H1 (cell line): ENCODE data around the gene SLC25A48. TPM values are rescaled to one million over a fixed set of nuclear protein-coding genes. Genes with fewer than 3 reads are reported as not detected.

Source experiments
- CTCF ChIA-PET: fragments of 300-600 bp; sonication (Branson Sonifier 250); formaldehyde crosslinking; loops from one replicate; lab custom pipeline; 2021; ENCODE audit not compliant: partially characterized antibody; lab: Charles Lee
- POLR2A ChIA-PET: fragments of 300-600 bp; sonication (Branson Sonifier 250); formaldehyde crosslinking; loops from one replicate; lab custom pipeline; 2021; ENCODE audit warnings: inconsistent platforms; ENCODE audit not compliant: partially characterized antibody; lab: Charles Lee
- DNase-seq, 2 experiments: peaks; one replicate each; pipeline versions ENCODE4 v3.0.0 to v3.0.0-alpha.2; 2010 to 2022; ENCODE audit warnings: low spot score in 2 of 2, low read depth in 1 of 2, mixed read lengths in 1 of 2
- FAIRE-seq: peaks from 2 replicates; lab custom pipeline; 2011; peaks lifted over from hg19 to GRCh38; lab: Jason Lieb, UNC
- H2AFZ ChIP-seq: 2 replicates; pipeline ENCODE4 v1.8.1; 2012; ENCODE audit warnings: low read length, inconsistent platforms
- H2AK5ac ChIP-seq: 2 replicates; pipeline ENCODE4 v1.6.1; 2013; ENCODE audit warnings: low read depth, low read length
- H2BK120ac ChIP-seq: replicated peaks from 2 replicates; pipeline ENCODE3; 2013; ENCODE audit warnings: low read depth, low read length, inconsistent platforms
- H2BK12ac ChIP-seq: 2 replicates; pipeline ENCODE4 v1.6.1; 2013; ENCODE audit warnings: low read depth, low read length
- H2BK15ac ChIP-seq: 2 replicates; pipeline ENCODE4 v1.6.1; 2013; ENCODE audit warnings: low read length
- H2BK20ac ChIP-seq: 2 replicates; pipeline ENCODE4 v1.6.1; 2013; ENCODE audit warnings: low read length
- H2BK5ac ChIP-seq: 2 replicates; pipeline ENCODE4 v1.6.1; 2013; ENCODE audit warnings: low read depth, low read length
- H3K14ac ChIP-seq: 2 replicates; pipeline ENCODE4 v1.6.1; 2013; ENCODE audit warnings: inconsistent platforms; ENCODE audit not compliant: insufficient read length
- H3K18ac ChIP-seq: 2 replicates; pipeline ENCODE4 v1.6.1; 2013; ENCODE audit warnings: low read length; ENCODE audit errors: extremely low read depth
- H3K23ac ChIP-seq: 2 replicates; pipeline ENCODE4 v1.6.1; 2013; ENCODE audit warnings: inconsistent platforms; ENCODE audit not compliant: insufficient read length
- H3K23me2 ChIP-seq: 2 replicates; pipeline ENCODE4 v1.6.1; 2013; ENCODE audit warnings: low read depth, low read length
- H3K27ac ChIP-seq: 2 replicates; pipeline ENCODE4 v1.6.1; 2011; ENCODE audit warnings: low read depth, low read length, inconsistent platforms
- H3K27me3 ChIP-seq, 4 experiments: replicated peaks in 1 of 4; 1 replicate in 1 of 4; 2 replicates in 3 of 4; pipeline versions ENCODE4 v1.6.1 to v1.8.1; 2011 to 2013; ENCODE audit warnings: low read length in 3 of 4, mild to moderate bottlenecking in 3 of 4, inconsistent platforms in 2 of 4, mixed read lengths in 2 of 4, moderate library complexity in 1 of 4; ENCODE audit not compliant: control insufficient read depth in 3 of 4, insufficient read depth in 3 of 4; ENCODE audit errors: extremely low read depth in 1 of 4
- H3K36me3 ChIP-seq, 4 experiments: 2 replicates each; pipeline versions ENCODE4 v1.6.1 to v1.8.1; 2011 to 2013; ENCODE audit warnings: mild to moderate bottlenecking in 4 of 4, low read length in 3 of 4, moderate library complexity in 2 of 4, control low read depth in 1 of 4, inconsistent platforms in 1 of 4; ENCODE audit not compliant: insufficient read depth in 4 of 4, control insufficient read depth in 2 of 4
- H3K4ac ChIP-seq: replicated peaks from 2 replicates; pipeline ENCODE3; 2013; ENCODE audit warnings: low read length, low read depth, mixed read lengths, inconsistent platforms; ENCODE audit not compliant: insufficient read length
- H3K4me1 ChIP-seq, 4 experiments: replicated peaks in 1 of 4; 1 replicate in 1 of 4; 2 replicates in 3 of 4; pipeline versions ENCODE4 v1.6.1 to v1.8.1; 2011 to 2013; ENCODE audit warnings: low read length in 3 of 4, inconsistent platforms in 2 of 4, mixed read lengths in 1 of 4; ENCODE audit not compliant: insufficient read depth in 4 of 4, control insufficient read depth in 3 of 4
- H3K4me2 ChIP-seq, 2 experiments: 2 replicates each; pipeline versions ENCODE4 v1.6.1 to v1.8.1; 2011 to 2013; ENCODE audit warnings: low read depth in 2 of 2, low read length in 2 of 2, control low read depth in 1 of 2, inconsistent platforms in 1 of 2, mild to moderate bottlenecking in 1 of 2; ENCODE audit not compliant: insufficient read depth in 1 of 2
- H3K4me3 ChIP-seq, 4 experiments: fragments of 200-600, 300-600 bp in 1 of 4; sonication (generic), shearing (Covaris generic), sonication (Bioruptor Twin) in 1 of 4; 2 replicates each; pipeline versions ENCODE4 v1.5.1 to v1.8.1; 2011 to 2016; ENCODE audit warnings: low read length in 4 of 4, low read depth in 3 of 4, control low read depth in 2 of 4, inconsistent platforms in 2 of 4, mild to moderate bottlenecking in 2 of 4, mixed read lengths in 1 of 4, moderate library complexity in 1 of 4; ENCODE audit not compliant: insufficient read depth in 2 of 4; ENCODE audit errors: extremely low read depth in 1 of 4
- H3K56ac ChIP-seq: replicated peaks from 2 replicates; pipeline ENCODE3; 2013; ENCODE audit warnings: low read depth, mild to moderate bottlenecking, mixed read lengths, low read length, inconsistent platforms; ENCODE audit not compliant: insufficient read length
- H3K79me1 ChIP-seq: 2 replicates; pipeline ENCODE4 v1.6.1; 2013; ENCODE audit warnings: low read depth, low read length, control low read depth
- H3K79me2 ChIP-seq, 2 experiments: 2 replicates each; pipeline versions ENCODE4 v1.6.1 to v1.8.1; 2012 to 2013; ENCODE audit warnings: low read length in 2 of 2, mild to moderate bottlenecking in 2 of 2, inconsistent platforms in 1 of 2; ENCODE audit not compliant: insufficient read depth in 2 of 2, control insufficient read depth in 1 of 2
- H3K9ac ChIP-seq, 4 experiments: replicated peaks in 1 of 4; 1 replicate in 1 of 4; 2 replicates in 3 of 4; pipeline versions ENCODE4 v1.6.1 to v1.8.1; 2011 to 2013; ENCODE audit warnings: low read depth in 3 of 4, low read length in 3 of 4, control low read depth in 2 of 4, mild to moderate bottlenecking in 2 of 4, moderate library complexity in 2 of 4, inconsistent platforms in 1 of 4; ENCODE audit errors: extremely low read depth in 1 of 4
- H3K9me3 ChIP-seq, 2 experiments: 2 replicates each; pipeline versions ENCODE4 v1.6.1 to v1.8.1; 2012 to 2013; ENCODE audit warnings: mild to moderate bottlenecking in 2 of 2, moderate library complexity in 2 of 2, control low read depth in 1 of 2, inconsistent platforms in 1 of 2, low read depth in 1 of 2, low read length in 1 of 2, mixed read lengths in 1 of 2; ENCODE audit not compliant: insufficient read depth in 2 of 2
- H4K20me1 ChIP-seq, 2 experiments: replicated peaks in 1 of 2; 2 replicates each; pipeline versions ENCODE3 to v1.8.1; 2011 to 2013; ENCODE audit warnings: inconsistent platforms in 2 of 2, low read length in 2 of 2, mild to moderate bottlenecking in 1 of 2; ENCODE audit not compliant: insufficient read depth in 2 of 2, control insufficient read depth in 1 of 2
- H4K5ac ChIP-seq: 2 replicates; pipeline ENCODE4 v1.6.1; 2013; ENCODE audit warnings: low read length, low read depth, mixed read lengths, inconsistent platforms; ENCODE audit not compliant: insufficient read length
- H4K8ac ChIP-seq: 2 replicates; pipeline ENCODE4 v1.8.0; 2013; ENCODE audit warnings: mild to moderate bottlenecking, moderate library complexity, low read length, inconsistent platforms; ENCODE audit not compliant: insufficient read depth; ENCODE audit errors: extremely low read depth
- H4K91ac ChIP-seq: replicated peaks from 2 replicates; pipeline ENCODE3; 2013; ENCODE audit warnings: low read length, mixed read lengths, inconsistent platforms; ENCODE audit not compliant: insufficient read length
- EGR1 ChIP-seq: IDR thresholded peaks from 2 replicates; pipeline ENCODE4 v1.6.1; 2011; ENCODE audit warnings: low read depth, low read length, borderline replicate concordance
- WGBS, 2 experiments: shearing (Covaris generic) in 1 of 2; methylation state at CpG; one replicate each; pipeline versions ENCODE4 v1.1.6 to v1.1.7; 2013 to 2015; ENCODE audit warnings: low lambda C conversion rate in 2 of 2, mixed read lengths in 2 of 2, inconsistent platforms in 1 of 2, low coverage in 1 of 2, missing lambda C conversion rate in 1 of 2; ENCODE audit not compliant: insufficient replicate concordance in 2 of 2, insufficient coverage in 1 of 2, insufficient read length in 1 of 2; ENCODE audit errors: extremely low coverage in 1 of 2, missing lambda C conversion rate in 1 of 2; 5-methylcytosine and 5-hydroxymethylcytosine counted together
- polyA plus RNA-seq, 7 experiments: library from polyadenylated mRNA; depleted of rRNA in 3 of 7; stranded (reverse) in 5 of 7; unstranded in 2 of 7; fragments of >200 nt in 5 of 7; fragments of 200-250 nt in 2 of 7; gene quantifications; 1 replicate in 5 of 7; 2 replicates in 1 of 7; 4 replicates in 1 of 7; pipeline versions ENCODE4 v1.2.1 to v1.2.3, GENCODE V29; 2011 to 2013; ENCODE audit warnings: missing spikeins in 2 of 7, mixed read lengths in 2 of 7
- total RNA-seq: library from RNA; stranded (reverse); fragmentation: NEBNext Ultra II Directional; extraction: Animal tissue kit (Norgen Biotek cat#: 25700); gene quantifications from 2 replicates; pipeline ENCODE4 v1.2.1, GENCODE V29; 2021

The SLC25A48 gene
- total and polyA plus RNA-seq, 2 of the 8 experiments (the other 6 are each of a cell fraction or from before 2014, with no cell fraction given): 1.3 to 1.8 TPM

DNA sequence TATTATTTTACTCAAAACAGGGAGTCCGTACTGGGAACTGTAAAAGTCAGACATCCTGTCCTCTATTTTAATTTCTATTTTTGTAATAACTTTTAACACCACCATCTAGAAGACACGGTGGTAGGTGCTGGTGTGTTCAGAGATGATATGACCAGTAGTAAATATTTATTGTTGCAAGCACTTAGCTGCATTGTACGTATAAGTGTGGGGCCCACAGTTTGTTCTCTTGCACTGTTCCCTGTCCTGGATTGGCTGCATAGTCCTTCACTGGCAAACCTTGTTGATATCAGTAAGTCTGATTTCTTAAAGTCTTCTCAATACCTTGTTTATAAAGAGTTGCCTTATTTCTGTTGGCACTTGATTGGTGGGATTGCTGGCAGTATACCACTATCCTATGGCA, 85.7 kb downstream of the SLC25A48 start:
- Histone ChIP-seq H3K27me3 (no peaks in the 10 kb centered on the region; a peak in 2 of 7 replicates), H3K4me1 (no peaks in the 10 kb centered on the region), H3K79me1 (no peaks in the 10 kb centered on the region), H3K79me2 (no peaks in the 10 kb centered on the region), H2BK120ac (no peak overlapping the region), H3K4me2 (no peak overlapping the region), H3K4ac (no peak overlapping the region), H4K91ac (no peak overlapping the region), H3K9me3 (no peaks in the 10 kb centered on the region), H2BK20ac (no peak overlapping the region), H3K18ac (no peak overlapping the region), H3K9ac (no peak overlapping the region), H2AFZ (no peak overlapping the region), H3K56ac (no peak overlapping the region), H2BK5ac (no peak overlapping the region), H3K23ac (no peak overlapping the region), H3K23me2 (no peaks in the 10 kb centered on the region), H3K14ac (no peak overlapping the region), H2AK5ac (no peak overlapping the region), H3K27ac (no peak overlapping the region), H4K8ac (no peak overlapping the region), H3K4me3 (no peak overlapping the region), H4K20me1 (no peaks in the 10 kb centered on the region), H4K5ac (no peak overlapping the region), H2BK12ac (no peak overlapping the region), H3K36me3 (no peaks in the 10 kb centered on the region), H2BK15ac (no peak overlapping the region)
- DNase-seq: no peak
- ChIA-PET CTCF (interaction anchor here (0.5 to 1.6 kb wide), 4 partner anchors 28 to 248 kb away, joined by 3 to 5 read pairs (median 5); no protein-coding TSS in a partner anchor), POLR2A (no interaction called here)
- FAIRE-seq: no peak
- WGBS, 2 experiments: 78% methylated on average over 3 of the region's 3 CpGs; no CpG with 5 or more reads in 1 of the 2 experiments
- no peak for TF ChIP-seq EGR1
